Activated gamma-delta T cell (primary cell): ENCODE results near the gene STEAP2.

Source experiments
- DNase-seq: peaks from one replicate; lab custom pipeline; 2025; lab: John Stamatoyannopoulos, UW

Gene STEAP2

DNA sequence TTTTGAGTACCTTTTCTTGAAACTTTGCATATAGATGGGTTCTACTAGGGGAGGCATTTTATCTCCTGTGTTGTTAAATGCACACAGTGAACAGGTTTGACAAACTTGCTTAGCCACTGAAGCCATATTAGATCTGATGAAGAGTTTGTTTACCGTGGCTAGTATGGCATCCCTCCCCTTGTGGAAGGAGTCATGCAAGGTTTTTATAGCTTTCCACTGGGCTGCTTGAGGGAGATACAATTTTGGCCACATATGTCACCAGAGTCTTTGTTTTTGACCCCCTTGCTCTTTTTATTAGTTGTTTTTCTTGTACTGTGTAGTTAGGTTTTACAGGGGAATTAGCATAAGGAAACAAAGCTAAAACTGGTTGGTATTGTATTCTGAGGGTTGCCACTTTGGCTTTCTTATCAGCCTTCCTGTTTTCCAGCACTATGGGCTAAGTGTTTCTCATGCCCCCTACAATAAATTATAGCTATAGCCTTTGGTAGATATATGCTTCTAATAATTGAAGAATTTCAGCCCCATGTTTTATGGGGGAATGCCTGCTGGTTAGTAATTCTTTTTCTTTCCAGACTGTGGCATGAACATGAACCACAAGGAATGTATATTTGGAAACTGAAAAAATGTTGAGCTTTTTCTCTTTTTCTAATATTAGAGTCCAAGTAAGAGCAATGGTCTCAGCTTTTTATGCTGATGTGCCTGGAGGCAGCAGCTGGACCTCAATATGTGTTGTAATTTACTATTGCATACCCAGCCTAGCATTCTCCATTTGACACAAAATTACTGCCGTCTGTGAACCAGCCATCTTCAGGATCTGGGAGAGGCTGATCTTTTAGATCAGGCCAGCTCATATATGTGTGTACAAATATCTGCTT, 18.4 kb upstream of the STEAP2 start:
- no peak for DNase-seq

DNA sequence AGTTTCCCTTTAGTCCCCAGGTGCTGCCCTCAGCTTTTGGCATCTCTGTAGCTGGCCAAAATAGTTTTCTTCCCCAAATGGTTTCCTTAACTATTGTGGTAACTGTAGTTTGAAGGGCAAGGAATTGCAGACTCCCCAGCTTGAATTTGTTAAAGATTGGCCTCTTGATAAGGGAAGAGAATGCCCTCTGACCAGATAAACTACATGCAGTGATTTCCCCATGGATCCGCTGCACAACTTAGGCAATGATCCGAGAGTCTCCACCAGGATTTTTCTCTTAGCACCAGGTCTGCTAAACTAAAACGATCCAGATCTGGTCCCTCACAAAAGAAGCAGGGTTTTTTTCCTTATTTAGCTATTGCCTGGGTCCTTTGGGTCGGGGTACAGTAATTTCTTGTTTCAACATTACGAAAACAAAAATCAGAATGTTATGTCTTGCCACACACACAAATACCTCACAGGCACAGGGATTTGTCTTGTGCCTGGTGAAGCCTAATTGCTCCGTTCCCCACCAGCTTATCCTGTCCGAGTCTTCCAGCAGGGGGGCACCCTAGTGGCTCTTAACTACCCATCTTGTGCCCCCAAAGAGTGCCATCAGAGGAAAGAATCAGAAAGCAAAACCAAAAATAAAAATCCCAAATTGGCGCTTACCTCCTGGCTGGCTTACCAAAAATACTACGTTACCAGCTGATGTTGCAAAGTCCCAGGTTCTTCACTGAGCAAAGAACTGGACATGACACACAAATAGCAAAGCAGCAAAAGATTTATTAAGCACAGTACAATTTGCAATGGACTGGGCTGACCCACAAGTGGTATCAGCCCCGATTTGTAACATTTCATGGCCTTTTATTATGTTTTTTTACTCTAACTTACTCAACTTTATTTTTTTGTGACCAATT, 16.4 kb upstream of the STEAP2 start:
- DNase-seq = no peak

DNA sequence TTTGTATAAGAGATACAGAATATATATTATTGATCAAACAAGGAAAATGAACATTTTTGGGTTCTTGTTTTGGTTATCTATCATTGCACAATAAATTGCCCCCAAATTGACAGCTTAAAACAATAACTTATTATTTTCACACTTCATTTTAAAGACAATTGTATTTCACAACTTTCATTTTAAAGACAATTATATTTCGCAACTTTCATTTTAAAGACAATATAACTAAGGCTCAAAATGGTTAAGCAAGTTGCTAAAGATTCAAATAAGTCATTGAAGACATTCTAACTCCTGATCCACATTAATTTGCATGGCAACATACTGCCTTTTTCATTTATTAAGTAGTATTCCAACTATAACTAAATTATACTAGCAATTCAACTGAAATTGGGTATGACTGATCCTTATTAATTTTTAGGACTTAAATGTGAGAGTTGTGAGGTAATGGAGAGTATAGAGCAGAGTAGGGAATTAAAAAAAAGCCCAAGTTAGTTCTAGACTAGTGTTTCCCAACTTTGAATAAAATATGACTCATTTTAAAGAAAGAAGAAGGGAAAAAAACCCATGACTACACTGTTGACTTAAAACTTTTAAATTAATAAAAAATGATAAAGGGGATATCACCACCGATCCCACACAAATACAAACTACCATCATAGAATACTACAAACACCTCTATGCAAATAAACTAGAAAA, 9.9 kb upstream of the STEAP2 start:
- no peak for DNase-seq

DNA sequence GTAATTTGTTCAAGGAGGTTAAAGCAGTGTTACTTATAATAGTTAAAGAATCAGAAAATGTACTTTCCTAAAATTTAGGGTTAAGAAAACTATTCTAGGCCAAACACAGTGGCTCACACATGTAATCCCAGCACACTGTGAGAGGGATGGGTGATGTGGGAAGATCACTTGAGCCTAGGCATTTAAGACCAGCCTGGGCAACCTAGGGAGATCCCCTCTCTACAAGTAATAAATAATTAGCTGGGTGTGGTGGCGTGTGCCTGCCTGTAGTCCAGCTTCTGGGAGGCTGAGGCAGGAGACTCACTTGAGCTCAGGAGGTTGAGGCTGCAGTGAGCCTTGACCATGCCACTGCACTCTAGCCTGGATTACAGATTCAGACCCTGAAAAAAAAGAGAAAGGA, 3.6 kb upstream of the STEAP2 start:
- no peak for DNase-seq

DNA sequence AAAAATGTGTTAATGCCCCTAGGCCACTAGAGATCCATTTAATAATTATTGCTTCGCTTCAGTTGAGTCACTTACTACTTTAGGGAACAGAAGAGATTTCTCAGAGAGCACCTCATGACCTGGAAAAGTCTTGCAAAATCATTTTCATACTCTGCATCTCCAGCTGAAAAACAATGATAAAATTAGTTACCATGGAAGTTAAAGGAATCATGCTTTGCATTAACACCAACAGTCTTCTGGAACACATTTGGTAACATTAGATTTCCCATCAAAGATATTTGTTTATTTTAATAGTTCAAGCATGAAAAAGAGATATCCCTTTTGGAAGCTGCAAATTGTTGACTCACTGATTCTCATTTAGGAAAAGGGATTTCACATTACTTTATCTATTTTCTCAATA, 1.8 kb upstream of the STEAP2 start:
- DNase-seq = no peak

DNA sequence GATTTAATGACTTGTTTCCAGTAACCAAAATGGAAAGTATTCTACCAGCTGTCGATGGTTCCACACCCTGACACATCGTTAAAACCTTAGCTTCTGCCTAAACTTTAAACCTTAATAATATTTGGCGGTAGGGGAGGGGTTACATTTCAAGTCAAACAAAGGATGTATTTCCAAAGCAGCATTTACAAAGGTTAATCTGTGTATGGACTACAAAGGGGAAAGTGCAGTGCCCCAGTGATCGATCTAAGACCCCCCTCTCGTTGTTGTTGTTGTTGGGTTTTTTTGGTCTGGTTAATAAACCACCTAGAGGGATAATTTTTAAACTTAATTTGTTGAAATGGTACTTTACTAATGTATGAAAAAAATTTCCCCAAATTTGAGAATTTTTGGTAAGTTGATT, 1.1 kb upstream of the STEAP2 start:
- DNase-seq = no peak

DNA sequence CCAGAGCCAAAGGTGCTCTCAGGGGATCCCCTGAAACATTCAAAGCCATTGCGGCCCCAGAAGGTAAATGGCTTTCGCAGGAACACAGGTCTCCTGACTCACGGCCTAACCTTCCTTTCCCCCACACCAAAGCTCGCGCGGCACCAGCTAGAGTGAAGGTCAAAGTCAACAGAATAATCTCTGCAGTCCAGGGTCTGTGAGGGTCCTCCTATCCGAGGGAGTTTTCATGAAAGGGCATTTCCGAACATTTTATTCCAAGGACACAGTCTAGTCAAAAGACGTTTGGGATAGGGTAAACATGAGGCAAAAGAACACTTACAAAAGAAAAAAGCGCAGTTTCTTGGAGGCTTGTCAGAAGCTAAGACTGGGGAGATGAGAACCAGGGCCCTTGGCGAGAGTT, 559 bp upstream of the STEAP2 start:
- DNase-seq = no peak

DNA sequence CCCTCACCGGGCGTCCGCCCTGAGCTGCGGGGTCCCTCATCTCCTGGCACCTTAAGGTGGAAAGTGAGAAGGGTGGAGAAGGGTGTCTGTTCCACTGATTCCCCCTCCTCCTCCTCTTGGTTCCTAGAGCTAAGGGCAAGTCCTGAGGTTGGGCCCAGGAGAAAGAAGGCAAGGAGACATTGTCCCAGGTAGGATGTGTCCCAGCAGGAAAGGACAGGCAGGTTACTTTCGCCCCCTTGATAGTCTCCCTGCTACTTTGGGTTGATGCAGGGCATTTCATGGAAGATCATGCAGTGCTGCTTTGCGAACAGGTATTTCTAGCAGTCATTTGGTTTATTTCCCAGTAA, 582 bp downstream of the STEAP2 start:
- no peak for DNase-seq

DNA sequence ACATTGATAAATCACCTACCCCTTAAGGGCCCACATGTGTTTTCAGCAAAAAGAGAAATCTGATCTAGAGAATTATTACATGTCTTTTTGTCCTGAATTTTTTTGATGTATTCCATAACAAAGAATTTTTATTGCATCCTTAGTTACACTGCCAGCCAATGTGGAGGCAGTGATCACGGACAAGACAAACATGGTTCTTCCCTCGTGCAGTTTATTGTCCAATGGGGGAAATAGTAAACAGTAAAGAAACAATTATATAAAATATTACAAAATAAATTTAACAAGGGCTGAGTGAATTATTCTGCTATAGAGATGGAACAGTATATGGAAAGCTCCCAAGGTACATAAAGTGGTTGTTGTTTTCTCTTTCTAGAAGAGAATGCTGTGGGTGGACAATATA, 2.0 kb downstream of the STEAP2 start:
- DNase-seq = no peak

DNA sequence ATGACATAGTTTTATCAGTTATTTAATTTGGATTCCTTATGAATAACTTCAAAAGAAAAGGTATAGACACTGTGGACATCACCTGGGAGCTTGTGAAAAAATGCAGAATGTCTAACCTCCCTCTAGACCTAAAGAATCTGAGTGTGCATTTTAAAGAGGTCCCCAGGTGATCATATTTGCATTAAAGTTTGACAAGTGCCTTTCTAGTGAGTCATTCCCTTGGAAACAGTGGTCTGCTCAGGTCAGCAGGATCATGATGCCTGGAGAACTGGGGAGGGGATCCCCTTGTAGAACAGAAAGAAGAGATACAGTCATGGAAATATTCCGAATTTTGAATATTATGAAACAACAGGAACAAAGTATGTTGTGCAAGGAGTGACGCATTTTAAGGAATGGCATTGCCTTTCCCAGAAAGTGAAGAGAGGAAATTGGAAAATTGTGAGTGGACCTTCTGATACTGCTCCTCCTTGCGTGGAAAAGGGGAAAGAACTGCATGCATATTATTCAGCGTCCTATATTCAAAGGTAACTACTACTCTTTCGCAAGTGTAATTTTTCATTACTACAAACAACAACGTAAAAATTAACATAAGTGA, 4.6 kb downstream of the STEAP2 start:
- DNase-seq = no peak

DNA sequence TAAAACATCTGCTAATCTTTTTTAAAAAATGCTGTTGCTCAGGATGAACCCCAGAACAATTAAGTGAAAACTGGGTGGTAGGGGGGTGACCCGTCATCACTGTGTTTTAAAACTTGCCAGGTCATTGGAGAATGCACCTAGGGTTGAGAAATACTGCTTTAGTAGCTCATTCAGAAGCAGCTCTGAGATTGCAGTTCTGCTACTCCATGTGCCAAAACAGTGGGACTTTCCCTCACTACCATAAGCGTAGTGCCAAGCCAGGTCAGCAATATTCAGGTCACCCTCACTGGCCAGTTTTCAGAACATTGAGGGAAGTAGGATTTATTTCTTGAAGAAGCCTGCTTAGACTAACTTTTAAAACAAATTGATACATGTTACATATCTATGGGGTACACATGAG, 5.2 kb downstream of the STEAP2 start:
- DNase-seq = no peak

DNA sequence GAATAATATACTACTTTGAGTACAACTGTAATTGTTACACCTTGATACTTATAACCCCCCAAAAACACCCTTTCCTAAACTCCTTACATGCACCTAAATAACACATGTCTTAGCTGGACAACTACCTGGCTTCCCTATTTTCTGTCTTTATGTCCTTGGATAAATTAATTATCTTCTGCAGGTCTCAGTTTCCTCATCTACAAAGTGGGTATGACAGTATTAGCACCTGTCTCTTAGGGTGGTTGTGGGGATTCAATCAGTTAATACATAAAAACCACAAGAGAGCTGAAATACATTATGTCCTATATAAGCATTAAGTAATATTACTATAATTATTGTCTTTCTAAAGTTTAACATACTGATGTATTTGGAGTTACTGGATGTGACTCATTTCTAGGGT, 10.8 kb downstream of the STEAP2 start:
- DNase-seq = no peak

DNA sequence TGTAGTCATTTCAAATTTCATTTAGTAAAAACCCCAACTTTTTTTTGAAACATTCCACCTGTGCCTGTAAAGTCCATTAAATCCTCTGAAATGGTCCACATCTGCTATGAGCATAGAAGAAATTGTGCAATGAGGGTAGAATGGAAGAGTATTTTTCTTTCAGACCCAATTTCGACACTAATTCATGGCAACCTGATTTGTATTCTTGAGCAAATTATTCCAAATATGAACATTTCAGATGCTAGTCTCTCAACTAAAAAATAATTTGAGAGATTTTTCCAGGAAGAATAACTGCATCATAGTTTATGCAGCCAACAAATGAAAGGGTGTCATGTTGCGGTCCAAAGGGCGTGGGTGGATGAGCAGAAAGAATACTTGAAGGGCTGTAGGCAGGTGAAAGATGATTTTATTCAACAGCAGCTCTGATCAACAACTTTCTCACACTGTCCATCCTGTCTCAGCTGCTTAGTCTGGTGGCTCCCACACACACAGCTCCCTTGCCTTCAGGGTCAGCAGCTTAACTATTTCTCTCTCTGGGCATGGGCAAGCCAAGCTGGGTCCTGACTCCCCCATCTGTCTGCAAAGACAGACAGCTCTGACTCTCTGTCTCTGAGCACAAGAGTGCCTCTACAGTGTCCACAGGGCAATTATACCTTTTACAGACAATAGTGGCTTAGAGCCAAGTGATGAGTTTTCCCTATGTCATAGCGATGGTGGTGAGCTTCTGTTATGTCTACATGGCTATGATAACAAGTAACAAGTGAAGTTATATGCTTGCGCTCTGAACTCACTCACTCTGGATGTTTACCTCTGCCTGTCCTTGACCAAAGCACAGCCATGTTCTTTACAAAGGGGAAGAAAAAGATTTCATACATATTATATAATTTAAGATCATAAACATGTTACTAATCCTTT, 11.5 kb downstream of the STEAP2 start:
- DNase-seq = no peak

DNA sequence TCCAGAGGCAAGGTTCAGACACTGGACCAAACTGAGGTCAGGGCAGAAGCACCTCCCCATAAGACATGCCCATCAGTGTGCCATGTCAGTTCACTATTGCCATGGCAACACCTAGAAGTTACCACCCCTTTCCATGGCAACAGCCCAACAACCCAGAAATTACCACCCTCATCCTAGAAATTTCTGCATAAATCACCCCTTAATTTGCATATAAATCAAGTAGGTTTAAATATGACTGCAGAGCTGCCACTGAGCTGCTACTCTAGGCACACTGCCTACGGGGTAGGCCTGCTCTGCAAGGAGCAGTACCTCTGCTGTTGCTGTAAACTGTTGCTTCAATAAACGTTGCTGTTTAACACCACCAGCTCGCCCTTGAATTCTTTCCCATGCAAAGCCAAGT, 12.7 kb downstream of the STEAP2 start:
- DNase-seq = no peak

DNA sequence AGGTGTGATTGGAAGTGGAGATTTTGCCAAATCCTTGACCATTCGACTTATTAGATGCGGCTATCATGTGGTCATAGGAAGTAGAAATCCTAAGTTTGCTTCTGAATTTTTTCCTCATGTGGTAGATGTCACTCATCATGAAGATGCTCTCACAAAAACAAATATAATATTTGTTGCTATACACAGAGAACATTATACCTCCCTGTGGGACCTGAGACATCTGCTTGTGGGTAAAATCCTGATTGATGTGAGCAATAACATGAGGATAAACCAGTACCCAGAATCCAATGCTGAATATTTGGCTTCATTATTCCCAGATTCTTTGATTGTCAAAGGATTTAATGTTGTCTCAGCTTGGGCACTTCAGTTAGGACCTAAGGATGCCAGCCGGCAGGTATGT, 13.6 kb downstream of the STEAP2 start:
- no peak for DNase-seq

DNA sequence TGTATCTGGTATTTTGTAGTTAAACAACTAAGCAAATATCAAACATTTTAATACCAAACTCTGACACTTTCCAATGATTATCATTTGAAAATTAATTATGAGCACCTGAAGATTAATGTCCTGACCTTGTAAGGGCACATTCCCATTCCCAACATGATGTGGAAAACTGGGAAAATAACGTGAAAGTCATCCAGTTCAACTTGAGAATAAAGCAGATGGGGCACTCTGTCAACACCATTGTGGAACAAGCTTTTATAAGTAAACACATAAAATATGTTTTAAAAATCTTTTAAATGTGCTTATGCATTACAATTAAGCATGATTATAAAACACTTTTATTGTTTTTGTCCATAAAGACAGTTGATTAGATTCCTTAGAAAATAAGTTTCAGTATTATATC, 14.1 kb downstream of the STEAP2 start:
- DNase-seq = no peak

DNA sequence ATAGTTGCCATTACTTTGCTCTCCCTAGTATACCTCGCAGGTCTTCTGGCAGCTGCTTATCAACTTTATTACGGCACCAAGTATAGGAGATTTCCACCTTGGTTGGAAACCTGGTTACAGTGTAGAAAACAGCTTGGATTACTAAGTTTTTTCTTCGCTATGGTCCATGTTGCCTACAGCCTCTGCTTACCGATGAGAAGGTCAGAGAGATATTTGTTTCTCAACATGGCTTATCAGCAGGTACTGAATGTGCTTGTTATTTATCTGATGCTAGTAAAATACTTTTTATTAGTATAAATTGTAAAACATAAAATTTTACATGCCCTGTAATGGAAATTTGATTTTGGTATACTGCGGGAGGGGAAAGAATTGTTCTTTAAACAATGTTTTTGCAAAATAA, 15.7 kb downstream of the STEAP2 start:
- no peak for DNase-seq

DNA sequence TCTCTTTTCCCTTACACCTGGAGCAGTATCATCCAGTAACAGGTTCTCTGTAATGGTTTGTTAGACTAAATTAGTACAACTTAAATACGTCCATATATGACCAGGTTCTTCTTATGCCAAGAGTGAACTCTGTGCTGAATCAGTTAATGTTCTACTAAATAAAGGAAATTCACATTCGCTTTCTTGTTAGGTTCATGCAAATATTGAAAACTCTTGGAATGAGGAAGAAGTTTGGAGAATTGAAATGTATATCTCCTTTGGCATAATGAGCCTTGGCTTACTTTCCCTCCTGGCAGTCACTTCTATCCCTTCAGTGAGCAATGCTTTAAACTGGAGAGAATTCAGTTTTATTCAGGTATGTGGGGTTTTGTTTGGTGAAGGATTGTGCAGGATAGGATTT, 18.1 kb downstream of the STEAP2 start:
- DNase-seq = no peak

DNA sequence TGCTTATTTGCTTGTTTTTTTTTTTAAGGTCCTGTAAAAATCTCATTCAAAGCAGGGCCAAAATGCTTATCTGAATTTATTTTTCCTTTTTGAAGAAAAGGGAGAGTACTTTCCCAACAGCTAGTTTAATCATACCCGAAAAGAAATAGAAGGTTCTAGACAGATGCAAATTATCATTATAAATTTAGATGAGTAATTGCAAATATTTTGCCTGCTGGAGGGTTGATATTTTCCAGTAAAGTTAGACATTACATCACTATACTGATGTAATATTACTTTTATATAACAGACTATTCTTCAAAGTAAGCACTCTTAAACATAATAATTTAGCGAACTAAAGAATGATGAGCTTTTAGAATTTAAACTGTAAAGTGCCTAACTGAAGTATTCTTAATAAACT, 19.3 kb downstream of the STEAP2 start:
- DNase-seq = no peak

DNA sequence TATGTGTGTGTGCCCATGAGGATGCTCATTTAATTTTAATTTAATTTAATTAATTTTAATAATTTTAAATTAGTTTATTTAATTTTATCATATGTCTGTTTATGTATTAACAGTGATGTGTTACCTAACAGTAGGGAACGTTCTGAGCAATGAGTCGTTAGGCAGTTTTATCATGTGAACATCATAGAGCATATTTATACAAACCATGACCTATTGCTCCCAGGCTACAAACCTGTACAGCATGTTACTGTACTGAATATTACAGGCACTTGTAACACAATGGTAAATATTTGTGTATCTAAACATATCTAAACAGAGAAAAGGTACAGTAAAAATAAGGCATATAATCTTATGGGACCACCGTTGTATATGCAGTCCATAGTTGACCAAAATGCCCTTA, 19.8 kb downstream of the STEAP2 start:
- no peak for DNase-seq

DNA sequence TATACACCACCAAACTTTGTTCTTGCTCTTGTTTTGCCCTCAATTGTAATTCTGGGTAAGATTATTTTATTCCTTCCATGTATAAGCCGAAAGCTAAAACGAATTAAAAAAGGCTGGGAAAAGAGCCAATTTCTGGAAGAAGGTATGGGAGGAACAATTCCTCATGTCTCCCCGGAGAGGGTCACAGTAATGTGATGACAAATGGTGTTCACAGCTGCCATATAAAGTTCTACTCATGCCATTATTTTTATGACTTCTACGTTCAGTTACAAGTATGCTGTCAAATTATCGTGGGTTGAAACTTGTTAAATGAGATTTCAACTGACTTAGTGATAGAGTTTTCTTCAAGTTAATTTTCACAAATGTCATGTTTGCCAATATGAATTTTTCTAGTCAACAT, 20.9 kb downstream of the STEAP2 start:
- DNase-seq = no peak
